Mammary microvascular endothelial cell (primary cell): ENCODE measurements around the gene MDN1. TPM values are rescaled to one million over a fixed set of nuclear protein-coding genes. Genes with fewer than 3 reads are reported as not detected.

Source experiments
- total RNA-seq: library from RNA; depleted of rRNA; stranded (reverse); fragments of >200 nt; gene quantifications from 2 replicates; pipeline ENCODE4 v1.2.3, GENCODE V29; 2015

Gene MDN1
- total RNA-seq: 18.0 and 18.1 TPM in 2 replicates

GRCh38 chr6:89819336-89820130 is at the start of gene MDN1:
TSS of gene MDN1 (minus strand) at chr6:89819794. CDS start at chr6:89819607, 187 bp downstream.

GRCh38 chr6:89829472-89830169 is 10.0 kb upstream of the MDN1 start, which contains the start of gene CASP8AP2:
TSS of gene CASP8AP2 (plus strand) at chr6:89829880.

GRCh38 chr6:89638320-89639195 is 181.0 kb downstream of the MDN1 start, which contains the start of gene LYRM2:
TSS of gene LYRM2 (minus strand) at chr6:89638747. CDS start at chr6:89638716, 31 bp downstream.

Other genes with a start within 250 kb of the MDN1 start
- gene LYRM2, start 181.0 kb downstream of the MDN1 start, total RNA-seq: 23.1 and 30.8 TPM in 2 replicates
- gene CASP8AP2, start 10.1 kb upstream of the MDN1 start, total RNA-seq: 8.5 and 10.5 TPM in 2 replicates
- gene GJA10, start 74.7 kb upstream of the MDN1 start, total RNA-seq: not detected in 2 replicates